IMR-90 (cell line): ENCODE data around the gene IRF2.

Source experiments
- CEBPB ChIP-seq: IDR thresholded peaks from 2 replicates; pipeline ENCODE4 v1.6.1; 2012; ENCODE audit warnings: low read depth, low read length, improper control_type of control experiment
- MAFK ChIP-seq: IDR thresholded peaks from 2 replicates; pipeline ENCODE4 v1.6.1; 2012; ENCODE audit warnings: low read depth, low read length, improper control_type of control experiment
- POLR2A ChIP-seq: IDR thresholded peaks from 2 replicates; pipeline ENCODE4 v1.6.1; 2012; ENCODE audit warnings: mild to moderate bottlenecking, low read depth, low read length
- RAD21 ChIP-seq: IDR thresholded peaks from 2 replicates; pipeline ENCODE4 v1.6.1; 2012; ENCODE audit warnings: low read length, improper control_type of control experiment
- TF ChIP-seq, protein P1 (sequence below): conservative IDR thresholded peaks from 2 replicates; pipeline ENCODE4 v1.5.1; 2012; ENCODE audit warnings: mild to moderate bottlenecking, low read depth, low read length, improper control_type of control experiment
- TF ChIP-seq, protein P2 (sequence below): fragments of 150-350 bp; IDR thresholded peaks from 2 replicates; pipeline ENCODE4 v1.6.1; 2017; ENCODE audit warnings: mild to moderate bottlenecking, antibody characterized with exemption, low read length, low read depth

GRCh38 chr4:184351560-184352451 is 122.5 kb downstream of the IRF2 start:
- TF ChIP-seq, protein P1, sequence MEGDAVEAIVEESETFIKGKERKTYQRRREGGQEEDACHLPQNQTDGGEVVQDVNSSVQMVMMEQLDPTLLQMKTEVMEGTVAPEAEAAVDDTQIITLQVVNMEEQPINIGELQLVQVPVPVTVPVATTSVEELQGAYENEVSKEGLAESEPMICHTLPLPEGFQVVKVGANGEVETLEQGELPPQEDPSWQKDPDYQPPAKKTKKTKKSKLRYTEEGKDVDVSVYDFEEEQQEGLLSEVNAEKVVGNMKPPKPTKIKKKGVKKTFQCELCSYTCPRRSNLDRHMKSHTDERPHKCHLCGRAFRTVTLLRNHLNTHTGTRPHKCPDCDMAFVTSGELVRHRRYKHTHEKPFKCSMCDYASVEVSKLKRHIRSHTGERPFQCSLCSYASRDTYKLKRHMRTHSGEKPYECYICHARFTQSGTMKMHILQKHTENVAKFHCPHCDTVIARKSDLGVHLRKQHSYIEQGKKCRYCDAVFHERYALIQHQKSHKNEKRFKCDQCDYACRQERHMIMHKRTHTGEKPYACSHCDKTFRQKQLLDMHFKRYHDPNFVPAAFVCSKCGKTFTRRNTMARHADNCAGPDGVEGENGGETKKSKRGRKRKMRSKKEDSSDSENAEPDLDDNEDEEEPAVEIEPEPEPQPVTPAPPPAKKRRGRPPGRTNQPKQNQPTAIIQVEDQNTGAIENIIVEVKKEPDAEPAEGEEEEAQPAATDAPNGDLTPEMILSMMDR: no peak
- TF ChIP-seq CEBPB: no peak
- TF ChIP-seq RAD21: no peak
- no peak for TF ChIP-seq MAFK
- TF ChIP-seq, protein P2, sequence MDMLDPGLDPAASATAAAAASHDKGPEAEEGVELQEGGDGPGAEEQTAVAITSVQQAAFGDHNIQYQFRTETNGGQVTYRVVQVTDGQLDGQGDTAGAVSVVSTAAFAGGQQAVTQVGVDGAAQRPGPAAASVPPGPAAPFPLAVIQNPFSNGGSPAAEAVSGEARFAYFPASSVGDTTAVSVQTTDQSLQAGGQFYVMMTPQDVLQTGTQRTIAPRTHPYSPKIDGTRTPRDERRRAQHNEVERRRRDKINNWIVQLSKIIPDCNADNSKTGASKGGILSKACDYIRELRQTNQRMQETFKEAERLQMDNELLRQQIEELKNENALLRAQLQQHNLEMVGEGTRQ: no peak
- TF ChIP-seq POLR2A: no peak
